Neural progenitor cell (in vitro differentiated cells): Measurements from ENCODE around the gene CPN2.

Experiments
- EZH2 ChIP-seq: fragments of 200-600 bp; sonication (generic); IDR thresholded peaks from 2 replicates; pipeline ENCODE4 v1.6.1; 2017; ENCODE audit warnings: antibody characterized with exemption, mild to moderate bottlenecking, moderate library complexity
- EZH2phosphoT487 ChIP-seq: fragments of 200-600 bp; sonication (generic); IDR thresholded peaks from 2 replicates; pipeline ENCODE4 v1.6.1; 2017; ENCODE audit warnings: antibody characterized with exemption
- TF ChIP-seq, protein P1 (sequence below): fragments of 200-600 bp; sonication (generic); IDR thresholded peaks from 2 replicates; pipeline ENCODE4 v1.5.1; 2017; ENCODE audit warnings: antibody characterized with exemption, mild to moderate bottlenecking

DNA sequence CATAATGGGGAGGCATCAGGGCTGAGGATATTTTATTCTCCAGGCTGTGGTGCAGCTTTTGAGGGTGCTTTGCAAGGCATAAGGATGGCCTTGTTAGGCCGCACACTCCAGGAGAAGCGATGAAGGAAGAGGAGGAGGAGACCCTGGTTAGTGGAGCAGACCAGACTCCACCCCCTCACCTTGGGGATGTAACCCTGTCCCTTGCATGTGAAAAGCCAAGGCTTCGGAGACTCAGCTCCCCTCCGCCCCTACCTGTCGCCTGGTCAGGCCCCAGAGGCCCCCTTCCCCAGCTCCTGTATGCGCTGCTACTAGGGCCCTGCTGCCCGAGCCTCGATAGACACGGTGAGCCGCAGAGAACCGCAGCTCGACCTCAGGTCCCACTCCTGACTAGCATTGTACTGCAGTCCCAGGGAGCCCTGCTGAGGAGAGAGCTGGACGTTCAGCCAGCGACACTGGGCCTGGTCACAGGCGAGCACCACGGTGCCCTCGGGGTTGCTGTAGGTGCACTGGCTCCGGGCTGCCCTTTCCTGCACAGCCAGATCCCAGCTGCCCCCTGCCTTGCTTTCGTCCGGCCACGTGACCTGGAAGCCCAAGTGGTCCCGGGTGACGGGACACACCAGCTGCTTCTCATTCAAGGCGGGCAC lies 10.2 kb downstream of the CPN2 start:
- TF ChIP-seq, protein P1, sequence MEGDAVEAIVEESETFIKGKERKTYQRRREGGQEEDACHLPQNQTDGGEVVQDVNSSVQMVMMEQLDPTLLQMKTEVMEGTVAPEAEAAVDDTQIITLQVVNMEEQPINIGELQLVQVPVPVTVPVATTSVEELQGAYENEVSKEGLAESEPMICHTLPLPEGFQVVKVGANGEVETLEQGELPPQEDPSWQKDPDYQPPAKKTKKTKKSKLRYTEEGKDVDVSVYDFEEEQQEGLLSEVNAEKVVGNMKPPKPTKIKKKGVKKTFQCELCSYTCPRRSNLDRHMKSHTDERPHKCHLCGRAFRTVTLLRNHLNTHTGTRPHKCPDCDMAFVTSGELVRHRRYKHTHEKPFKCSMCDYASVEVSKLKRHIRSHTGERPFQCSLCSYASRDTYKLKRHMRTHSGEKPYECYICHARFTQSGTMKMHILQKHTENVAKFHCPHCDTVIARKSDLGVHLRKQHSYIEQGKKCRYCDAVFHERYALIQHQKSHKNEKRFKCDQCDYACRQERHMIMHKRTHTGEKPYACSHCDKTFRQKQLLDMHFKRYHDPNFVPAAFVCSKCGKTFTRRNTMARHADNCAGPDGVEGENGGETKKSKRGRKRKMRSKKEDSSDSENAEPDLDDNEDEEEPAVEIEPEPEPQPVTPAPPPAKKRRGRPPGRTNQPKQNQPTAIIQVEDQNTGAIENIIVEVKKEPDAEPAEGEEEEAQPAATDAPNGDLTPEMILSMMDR = no peak
- TF ChIP-seq EZH2 (no peak), EZH2phosphoT487 (no peak)
